Lower leg skin (tissue), 3 donors: ENCODE data around the gene EDEM2.

Experiments used
- CTCF ChIP-seq, 3 donors: fragments of 450-650 bp; IDR thresholded peaks; one replicate each; pipeline ENCODE4 v1.5.1; 2016; ENCODE audit warnings: antibody characterized with exemption in 3 of 3, mild to moderate bottlenecking in 3 of 3, moderate library complexity in 2 of 3
- POLR2A ChIP-seq, 2 donors: fragments of 450-650 bp; IDR thresholded peaks; one replicate each; pipeline ENCODE4 v1.6.1; 2016 to 2017; ENCODE audit warnings: antibody characterized with exemption in 2 of 2, mild to moderate bottlenecking in 1 of 2, moderate library complexity in 1 of 2

GRCh38 chr20:35196313-35196712 lies 49.2 kb upstream of the EDEM2 start:
- no peak for TF ChIP-seq CTCF (IDR thresholded peaks at IDR 0.05)
- no peak for TF ChIP-seq POLR2A (IDR thresholded peaks at IDR 0.05)
